ENCODE data around the gene CAMK2A.
A peak's percentile ranks its signal among the peaks of the same experiment; 100 is the strongest.
"Not testable (repeated sequence)": the region's sequence is repeated elsewhere in the genome, so short reads cannot be mapped to it uniquely, and the experiment has no call there.

The CAMK2A gene

GRCh38 chr5:150263375-150263775 lies 26.2 kb downstream of the CAMK2A start:
- H3K27ac Mint-ChIP-seq: no peak overlapping the region
- H3K4me1 Mint-ChIP-seq: no peaks in the 10 kb centered on the region
- H3K9me3 Mint-ChIP-seq: no peaks in the 10 kb centered on the region
- no peaks in the 10 kb centered on the region for H3K27me3 Mint-ChIP-seq
- DNase-seq (no peak), ATAC-seq (no peak)
- H3K4me3 Mint-ChIP-seq: no peak overlapping the region

- Mint-ChIP-seq H3K27ac (no peak overlapping the region), H3K4me3 (no peak overlapping the region), H3K4me1 (no peaks in the 10 kb centered on the region), H3K27me3 (no peaks in the 10 kb centered on the region), H3K9me3 (no peaks in the 10 kb centered on the region)
- DNase-seq (no peak), ATAC-seq (no peak)
These were observed 27.1 kb downstream of the CAMK2A start for GRCh38 chr5:150262502-150262901.

GRCh38 chr5:150261231-150261630 lies 28.3 kb downstream of the CAMK2A start:
- H3K9me3 Mint-ChIP-seq: no peaks in the 10 kb centered on the region
- ATAC-seq (no peak), DNase-seq (no peak)
- no peaks in the 10 kb centered on the region for H3K4me1 Mint-ChIP-seq
- no peak overlapping the region for H3K4me3 Mint-ChIP-seq
- H3K27me3 Mint-ChIP-seq: no peaks in the 10 kb centered on the region
- no peak overlapping the region for H3K27ac Mint-ChIP-seq

GRCh38 chr5:150258130-150258529 lies 31.4 kb downstream of the CAMK2A start:
- no peaks in the 10 kb centered on the region for H3K27me3 Mint-ChIP-seq
- H3K4me3 Mint-ChIP-seq: no peak overlapping the region
- H3K27ac Mint-ChIP-seq: no peak overlapping the region
- DNase-seq (no peak), ATAC-seq (no peak)
- H3K9me3 Mint-ChIP-seq: no peaks in the 10 kb centered on the region
- H3K4me1 Mint-ChIP-seq: no peaks in the 10 kb centered on the region

GRCh38 chr5:150257424-150257823 lies 32.1 kb downstream of the CAMK2A start:
- H3K9me3 Mint-ChIP-seq: no peaks in the 10 kb centered on the region
- no peak overlapping the region for H3K27ac Mint-ChIP-seq
- no peaks in the 10 kb centered on the region for H3K4me1 Mint-ChIP-seq
- H3K4me3 Mint-ChIP-seq: no peak overlapping the region
- ATAC-seq (no peak), DNase-seq (no peak)
- H3K27me3 Mint-ChIP-seq: no peaks in the 10 kb centered on the region

GRCh38 chr5:150256410-150257064 lies 33.0 kb downstream of the CAMK2A start:
- ATAC-seq (no peak), DNase-seq (no peak)
- H3K9me3 Mint-ChIP-seq: no peaks in the 10 kb centered on the region
- no peaks in the 10 kb centered on the region for H3K27me3 Mint-ChIP-seq
- no peak overlapping the region for H3K4me3 Mint-ChIP-seq
- H3K4me1 Mint-ChIP-seq: no peaks in the 10 kb centered on the region
- H3K27ac Mint-ChIP-seq: peak overlapping the region in 1 of 2 donors; percentile 9

- no peak for DNase-seq
- no peak overlapping the region for H3K4me3 Mint-ChIP-seq
- peak overlapping the region in 1 of 2 donors; percentile 9 for H3K27ac Mint-ChIP-seq
- no peak for ATAC-seq
- H3K27me3 Mint-ChIP-seq: no peaks in the 10 kb centered on the region
- H3K4me1 Mint-ChIP-seq: no peaks in the 10 kb centered on the region
- H3K9me3 Mint-ChIP-seq: no peaks in the 10 kb centered on the region
These were observed 33.7 kb downstream of the CAMK2A start for GRCh38 chr5:150255659-150256409.

- ATAC-seq (no peak), DNase-seq (no peak)
- Mint-ChIP-seq H3K4me3 (no peak overlapping the region), H3K27me3 (no peaks in the 10 kb centered on the region), H3K9me3 (no peaks in the 10 kb centered on the region), H3K4me1 (no peaks in the 10 kb centered on the region), H3K27ac (no peak overlapping the region)
These were observed 34.8 kb downstream of the CAMK2A start for GRCh38 chr5:150254774-150255173.

- Mint-ChIP-seq H3K27me3 (no peaks in the 10 kb centered on the region), H3K4me1 (no peaks in the 10 kb centered on the region), H3K4me3 (no peak overlapping the region), H3K9me3 (no peaks in the 10 kb centered on the region), H3K27ac (no peak overlapping the region)
- DNase-seq (no peak), ATAC-seq (no peak)
These were observed 35.2 kb downstream of the CAMK2A start for GRCh38 chr5:150254363-150254762.

- Mint-ChIP-seq H3K27ac (no peak overlapping the region), H3K4me3 (no peak overlapping the region), H3K27me3 (no peaks in the 10 kb centered on the region), H3K4me1 (no peaks in the 10 kb centered on the region), H3K9me3 (no peaks in the 10 kb centered on the region)
- ATAC-seq (no peak), DNase-seq (no peak)
These were observed 36.0 kb downstream of the CAMK2A start for GRCh38 chr5:150253416-150254208.

GRCh38 chr5:150252489-150252888 lies 37.1 kb downstream of the CAMK2A start:
- H3K9me3 Mint-ChIP-seq: no peaks in the 10 kb centered on the region
- no peak overlapping the region for H3K27ac Mint-ChIP-seq
- no peaks in the 10 kb centered on the region for H3K4me1 Mint-ChIP-seq
- no peaks in the 10 kb centered on the region for H3K27me3 Mint-ChIP-seq
- ATAC-seq (no peak), DNase-seq (no peak)
- no peak overlapping the region for H3K4me3 Mint-ChIP-seq

GRCh38 chr5:150251504-150251903 lies 38.1 kb downstream of the CAMK2A start:
- H3K9me3 Mint-ChIP-seq: no peaks in the 10 kb centered on the region
- no peak overlapping the region for H3K27ac Mint-ChIP-seq
- H3K4me1 Mint-ChIP-seq: no peaks in the 10 kb centered on the region
- no peak for DNase-seq
- no peak for ATAC-seq
- H3K4me3 Mint-ChIP-seq: no peak overlapping the region
- no peaks in the 10 kb centered on the region for H3K27me3 Mint-ChIP-seq

GRCh38 chr5:150249744-150250143 lies 39.8 kb downstream of the CAMK2A start:
- no peak overlapping the region for H3K27ac Mint-ChIP-seq
- H3K27me3 Mint-ChIP-seq: no peaks in the 10 kb centered on the region
- DNase-seq (no peak), ATAC-seq (no peak)
- H3K4me1 Mint-ChIP-seq: no peaks in the 10 kb centered on the region
- no peaks in the 10 kb centered on the region for H3K9me3 Mint-ChIP-seq
- no peak overlapping the region for H3K4me3 Mint-ChIP-seq

- DNase-seq (no peak), ATAC-seq (no peak)
- H3K4me1 Mint-ChIP-seq: no peaks in the 10 kb centered on the region
- no peak overlapping the region for H3K27ac Mint-ChIP-seq
- no peak overlapping the region for H3K4me3 Mint-ChIP-seq
- H3K27me3 Mint-ChIP-seq: no peaks in the 10 kb centered on the region
- no peaks in the 10 kb centered on the region for H3K9me3 Mint-ChIP-seq
These were observed 40.6 kb downstream of the CAMK2A start for GRCh38 chr5:150248946-150249345.

GRCh38 chr5:150248493-150248892 lies 41.1 kb downstream of the CAMK2A start:
- not testable (repeated sequence) for H3K4me1 Mint-ChIP-seq, H3K4me3 Mint-ChIP-seq, DNase-seq, H3K27ac Mint-ChIP-seq, H3K9me3 Mint-ChIP-seq, ATAC-seq, H3K27me3 Mint-ChIP-seq

- no peak for ATAC-seq
- DNase-seq: no peak
- Mint-ChIP-seq H3K27ac (peak overlapping the region in 1 of 2 donors; percentile 36), H3K4me3 (no peak overlapping the region), H3K27me3 (no peaks in the 10 kb centered on the region), H3K4me1 (no peaks in the 10 kb centered on the region), H3K9me3 (no peaks in the 10 kb centered on the region)
These were observed 41.8 kb downstream of the CAMK2A start for GRCh38 chr5:150247726-150248125.
